ENCODE data around the gene UBR3.

UBR3 gene

DNA sequence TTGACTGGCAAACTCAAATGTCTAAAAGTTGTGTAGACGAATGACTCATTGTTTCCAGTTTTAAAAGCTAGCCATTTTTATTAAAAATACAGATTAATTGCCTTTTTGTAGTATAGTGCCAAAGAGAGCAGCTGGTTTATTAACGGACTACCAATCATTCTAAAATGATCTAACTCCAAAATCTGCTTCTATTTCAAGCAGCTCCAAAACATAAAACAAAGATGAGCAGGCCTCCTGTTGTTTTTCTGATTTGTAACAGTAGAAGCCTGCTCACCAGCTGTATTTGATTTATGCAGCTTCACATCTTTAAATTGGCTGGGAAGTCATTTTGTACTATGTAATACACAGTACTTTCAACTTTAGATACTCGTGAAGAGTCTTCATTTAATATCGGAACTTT is 171.8 kb downstream of the UBR3 start:
- WGBS (ENCODE audit: insufficient coverage, insufficient read length): no CpG with 5 or more reads among the region's 4 CpGs
- Histone ChIP-seq H3K9me3 (ENCODE audit: control insufficient read depth, insufficient read depth, low read length) (peaks cover 2% of the 10 kb centered on the region; the same call in 1 of the 2 replicates), H3K36me3 (ENCODE audit: control insufficient read depth, insufficient read depth, low read length) (no peaks in the 10 kb centered on the region; the same call in 1 of the 2 replicates), H3K27me3 (ENCODE audit: control insufficient read depth, insufficient read depth, low read length) (no peaks in the 10 kb centered on the region), H3K27ac (ENCODE audit: low read length) (no peak overlapping the region), H3K4me3 (ENCODE audit: low read length) (no peak overlapping the region), H3K4me1 (ENCODE audit: control insufficient read depth, insufficient read depth, low read length) (no peaks in the 10 kb centered on the region)
- no peak for DNase-seq (ENCODE audit: low read depth, low spot score)

DNA sequence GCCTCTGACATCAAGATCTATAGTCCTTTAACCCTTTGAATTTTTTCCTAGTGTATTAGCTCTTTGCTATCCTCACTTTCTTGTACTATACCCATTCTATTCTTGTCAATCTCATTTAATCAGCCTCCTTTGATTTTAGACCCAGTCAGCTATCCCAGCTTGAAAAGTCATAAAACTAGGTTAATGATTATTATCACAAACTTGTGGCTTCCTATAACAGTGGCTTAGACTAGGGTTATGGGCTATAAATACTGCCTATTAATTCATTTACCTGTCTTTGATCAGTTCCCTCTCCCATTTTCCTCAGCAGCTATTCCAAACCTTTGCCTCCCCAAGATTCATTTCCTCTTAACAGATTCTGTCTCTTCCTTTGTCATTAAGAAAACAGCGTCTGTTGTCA is 174.8 kb downstream of the UBR3 start:
- Histone ChIP-seq H3K4me1 (ENCODE audit: control insufficient read depth, insufficient read depth, low read length) (no peaks in the 10 kb centered on the region), H3K27ac (ENCODE audit: low read length) (no peak overlapping the region), H3K36me3 (ENCODE audit: control insufficient read depth, insufficient read depth, low read length) (no peaks in the 10 kb centered on the region; the same call in 1 of the 2 replicates), H3K4me3 (ENCODE audit: low read length) (no peak overlapping the region), H3K27me3 (ENCODE audit: control insufficient read depth, insufficient read depth, low read length) (no peaks in the 10 kb centered on the region), H3K9me3 (ENCODE audit: control insufficient read depth, insufficient read depth, low read length) (peaks cover under 1% of the 10 kb centered on the region; the same call in 1 of the 2 replicates)
- DNase-seq (ENCODE audit: low read depth, low spot score): no peak
- WGBS (ENCODE audit: insufficient coverage, insufficient read length): no CpG with 5 or more reads among the region's 1 CpG

DNA sequence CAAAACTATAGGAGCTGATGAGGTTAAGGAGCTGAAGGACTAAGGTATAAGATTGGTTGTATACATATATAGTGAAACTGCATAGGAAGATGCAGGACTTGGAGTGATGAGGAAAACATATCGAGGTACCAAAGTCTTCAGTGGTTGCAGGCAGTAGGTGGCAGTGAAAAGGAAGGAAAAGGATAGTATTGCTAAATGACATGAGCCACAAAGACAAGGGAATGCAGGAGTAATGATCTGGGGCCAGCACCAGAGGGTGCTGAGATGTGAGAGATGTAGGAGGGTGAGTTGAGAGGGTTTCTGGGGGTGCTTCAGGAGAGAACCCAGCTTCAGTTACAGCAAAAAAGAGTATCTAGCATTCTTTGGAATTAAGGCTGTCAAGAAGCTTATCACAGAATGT is 178.4 kb downstream of the UBR3 start:
- no peak overlapping the region for H3K27ac ChIP-seq (ENCODE audit: low read length)
- no CpG with 5 or more reads among the region's 1 CpG for WGBS (ENCODE audit: insufficient coverage, insufficient read length)
- no peaks in the 10 kb centered on the region for H3K36me3 ChIP-seq (ENCODE audit: control insufficient read depth, insufficient read depth, low read length)

DNA sequence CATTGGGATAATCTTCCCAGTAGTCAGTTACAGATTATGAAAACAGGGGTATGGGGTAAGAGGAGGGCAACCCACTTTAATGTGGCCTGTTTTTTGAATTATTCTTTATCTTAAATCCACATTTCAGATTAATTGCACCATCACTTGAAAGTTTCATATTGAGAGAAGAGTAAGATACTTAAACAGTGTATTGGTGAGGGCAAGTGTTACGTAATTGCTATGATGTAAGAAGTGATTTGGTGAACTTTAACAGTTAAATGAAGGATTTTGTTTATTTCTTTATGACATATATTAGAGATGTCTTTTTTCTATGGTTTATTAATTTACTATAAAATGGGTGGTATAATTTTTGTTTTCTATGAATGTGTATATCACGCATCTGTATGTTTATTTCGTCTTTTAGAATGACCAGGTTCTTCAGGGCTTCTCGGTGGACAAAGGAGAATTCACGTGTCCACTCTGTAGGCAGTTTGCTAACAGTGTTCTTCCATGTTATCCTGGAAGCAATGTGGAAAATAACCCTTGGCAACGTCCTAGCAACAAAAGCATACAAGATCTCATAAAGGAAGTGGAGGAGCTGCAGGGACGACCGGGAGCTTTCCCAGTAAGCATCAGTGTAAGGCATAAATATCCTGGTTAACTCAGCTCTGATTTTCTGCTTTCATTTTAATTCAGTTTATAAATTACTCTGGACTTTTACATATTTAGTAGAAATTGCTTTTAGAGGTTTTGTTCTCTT is 179.5 kb downstream of the UBR3 start:
- 100% methylated on average over 1 of the region's 8 CpGs for WGBS (ENCODE audit: insufficient coverage, insufficient read length)
- H3K9me3 ChIP-seq (ENCODE audit: control insufficient read depth, insufficient read depth, low read length): no peaks in the 10 kb centered on the region
- no peak overlapping the region for H3K4me3 ChIP-seq (ENCODE audit: low read length)
- H3K36me3 ChIP-seq (ENCODE audit: control insufficient read depth, insufficient read depth, low read length): no peaks in the 10 kb centered on the region
- no peak for DNase-seq (ENCODE audit: low read depth, low spot score)
- H3K4me1 ChIP-seq (ENCODE audit: control insufficient read depth, insufficient read depth, low read length): no peaks in the 10 kb centered on the region
- H3K27ac ChIP-seq (ENCODE audit: low read length): no peak overlapping the region
- no peaks in the 10 kb centered on the region for H3K27me3 ChIP-seq (ENCODE audit: control insufficient read depth, insufficient read depth, low read length)

More for the DNA sequence above, 178.4 kb downstream of the UBR3 start:
- peak; percentile 33 for DNase-seq (ENCODE audit: low read depth, low spot score)
- H3K27me3 ChIP-seq (ENCODE audit: control insufficient read depth, insufficient read depth, low read length): no peaks in the 10 kb centered on the region
- H3K4me1 ChIP-seq (ENCODE audit: control insufficient read depth, insufficient read depth, low read length): no peaks in the 10 kb centered on the region
- no peaks in the 10 kb centered on the region for H3K9me3 ChIP-seq (ENCODE audit: control insufficient read depth, insufficient read depth, low read length)
- no peak overlapping the region for H3K4me3 ChIP-seq (ENCODE audit: low read length)

DNA sequence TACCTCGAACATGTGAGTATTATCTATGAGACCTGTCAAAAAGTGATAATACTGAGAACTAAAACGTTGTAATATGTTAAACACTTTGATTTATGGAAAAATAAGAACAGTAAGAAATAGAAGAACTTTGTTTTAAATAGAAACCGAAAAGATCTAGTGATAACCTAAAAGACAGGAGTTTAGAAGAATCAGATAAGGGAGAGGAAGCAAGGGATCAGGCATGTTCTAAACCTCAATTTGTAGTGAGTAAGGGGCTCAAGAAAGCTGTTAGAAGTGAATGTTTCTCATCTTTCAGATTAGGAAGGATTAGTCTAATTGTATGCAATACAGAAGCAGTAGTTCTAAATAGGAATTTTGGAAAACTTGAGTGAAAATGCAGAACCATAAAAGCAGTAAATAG is 182.0 kb downstream of the UBR3 start:
- Histone ChIP-seq H3K9me3 (ENCODE audit: control insufficient read depth, insufficient read depth, low read length) (no peaks in the 10 kb centered on the region), H3K36me3 (ENCODE audit: control insufficient read depth, insufficient read depth, low read length) (no peaks in the 10 kb centered on the region), H3K27ac (ENCODE audit: low read length) (no peak overlapping the region), H3K4me1 (ENCODE audit: control insufficient read depth, insufficient read depth, low read length) (no peaks in the 10 kb centered on the region), H3K4me3 (ENCODE audit: low read length) (no peak overlapping the region), H3K27me3 (ENCODE audit: control insufficient read depth, insufficient read depth, low read length) (no peaks in the 10 kb centered on the region)
- no CpG with 5 or more reads among the region's 3 CpGs for WGBS (ENCODE audit: insufficient coverage, insufficient read length)
- DNase-seq (ENCODE audit: low read depth, low spot score): no peak

DNA sequence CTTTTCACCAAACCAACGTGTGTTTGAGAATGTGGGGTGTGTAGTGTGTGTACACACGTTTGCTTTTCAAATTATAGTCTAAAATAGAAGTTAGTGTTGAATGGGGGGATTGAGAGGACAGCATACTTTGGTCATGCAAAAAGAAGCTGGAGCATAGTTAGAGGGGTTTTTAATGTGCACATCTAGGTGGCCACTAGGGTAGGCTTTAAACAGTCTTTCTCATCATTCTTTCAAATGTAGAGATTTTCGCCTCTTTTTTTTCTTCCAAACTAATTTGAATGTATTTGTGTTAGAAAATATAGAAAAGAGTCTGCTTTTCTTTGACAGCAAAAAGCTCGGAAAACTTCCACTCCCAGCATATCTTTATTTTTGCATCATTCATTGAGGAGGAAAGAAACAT is 185.5 kb downstream of the UBR3 start:
- no peaks in the 10 kb centered on the region for H3K9me3 ChIP-seq (ENCODE audit: control insufficient read depth, insufficient read depth, low read length)
- DNase-seq (ENCODE audit: low read depth, low spot score): no peak
- WGBS (ENCODE audit: insufficient coverage, insufficient read length): 100% methylated on average over 1 of the region's 4 CpGs
- no peaks in the 10 kb centered on the region for H3K27me3 ChIP-seq (ENCODE audit: control insufficient read depth, insufficient read depth, low read length)
- no peaks in the 10 kb centered on the region for H3K36me3 ChIP-seq (ENCODE audit: control insufficient read depth, insufficient read depth, low read length)
- no peak overlapping the region for H3K4me3 ChIP-seq (ENCODE audit: low read length)
- H3K27ac ChIP-seq (ENCODE audit: low read length): no peak overlapping the region
- no peaks in the 10 kb centered on the region for H3K4me1 ChIP-seq (ENCODE audit: control insufficient read depth, insufficient read depth, low read length)

DNA sequence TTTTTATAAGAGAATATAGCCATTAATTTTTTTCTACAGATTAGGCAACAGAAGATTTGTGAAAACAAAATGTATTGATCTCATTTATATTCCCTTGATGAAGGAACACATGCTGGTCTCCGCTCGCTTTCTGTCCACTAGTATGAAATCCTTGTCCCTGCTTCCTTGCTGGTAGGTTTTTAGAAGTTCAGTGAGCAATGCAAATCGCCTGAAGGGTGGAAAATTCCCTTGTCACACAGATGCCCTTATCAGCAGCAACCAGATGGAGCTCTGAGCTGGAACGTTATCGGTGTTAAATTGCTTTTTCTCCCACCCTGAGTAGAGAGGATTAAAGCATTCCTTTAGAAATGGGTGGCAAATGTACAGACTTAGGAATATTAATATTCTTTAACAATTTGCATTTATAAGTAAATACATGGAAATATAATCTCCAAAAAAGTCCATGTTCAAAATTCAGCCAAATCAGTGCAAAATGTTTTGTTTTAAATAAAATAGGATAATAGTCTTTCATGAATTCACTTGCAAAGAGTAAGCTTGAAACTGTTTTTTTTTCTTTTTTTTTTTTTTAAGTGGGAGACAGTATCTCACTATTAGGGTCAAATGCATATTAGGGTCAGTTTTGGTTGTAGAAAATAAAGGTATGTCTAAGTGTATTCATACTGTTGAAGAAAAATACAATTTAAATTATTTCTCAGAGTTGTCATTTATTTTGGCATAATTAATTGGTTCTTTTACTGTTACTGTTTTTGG is 186.7 kb downstream of the UBR3 start:
- no CpG with 5 or more reads among the region's 5 CpGs for WGBS (ENCODE audit: insufficient coverage, insufficient read length)
- no peaks in the 10 kb centered on the region for H3K36me3 ChIP-seq (ENCODE audit: control insufficient read depth, insufficient read depth, low read length)
- DNase-seq (ENCODE audit: low read depth, low spot score): no peak

DNA sequence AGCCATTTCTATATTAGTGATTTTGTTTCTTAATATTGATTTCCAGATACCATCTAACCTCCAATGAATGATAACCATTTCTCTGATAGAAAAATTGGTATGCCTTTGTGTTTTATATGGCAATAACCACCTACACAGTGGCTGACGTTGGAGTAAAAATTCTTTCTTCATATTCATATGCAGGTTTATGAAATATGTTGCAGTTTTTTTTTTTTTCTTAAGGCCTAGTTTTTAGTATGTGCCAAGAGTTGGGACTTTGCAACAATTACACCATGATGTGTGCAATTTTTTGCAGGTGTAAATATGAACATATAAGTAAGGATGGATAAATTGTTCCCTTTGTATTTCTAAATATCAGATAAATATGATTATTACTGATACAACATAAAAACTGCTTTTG is 187.5 kb downstream of the UBR3 start:
- Histone ChIP-seq H3K27ac (ENCODE audit: low read length) (no peak overlapping the region), H3K4me1 (ENCODE audit: control insufficient read depth, insufficient read depth, low read length) (no peaks in the 10 kb centered on the region), H3K36me3 (ENCODE audit: control insufficient read depth, insufficient read depth, low read length) (no peaks in the 10 kb centered on the region), H3K4me3 (ENCODE audit: low read length) (no peak overlapping the region), H3K9me3 (ENCODE audit: control insufficient read depth, insufficient read depth, low read length) (no peaks in the 10 kb centered on the region; the same call in 1 of the 2 replicates), H3K27me3 (ENCODE audit: control insufficient read depth, insufficient read depth, low read length) (no peaks in the 10 kb centered on the region)
- no CpG with 5 or more reads among the region's 1 CpG for WGBS (ENCODE audit: insufficient coverage, insufficient read length)
- no peak for DNase-seq (ENCODE audit: low read depth, low spot score)

More for the DNA sequence above, 186.7 kb downstream of the UBR3 start:
- no peak overlapping the region for H3K4me3 ChIP-seq (ENCODE audit: low read length)
- no peak overlapping the region for H3K27ac ChIP-seq (ENCODE audit: low read length)
- no peaks in the 10 kb centered on the region for H3K4me1 ChIP-seq (ENCODE audit: control insufficient read depth, insufficient read depth, low read length)
- no peaks in the 10 kb centered on the region; the same call in 1 of the 2 replicates for H3K9me3 ChIP-seq (ENCODE audit: control insufficient read depth, insufficient read depth, low read length)
- H3K27me3 ChIP-seq (ENCODE audit: control insufficient read depth, insufficient read depth, low read length): no peaks in the 10 kb centered on the region

DNA sequence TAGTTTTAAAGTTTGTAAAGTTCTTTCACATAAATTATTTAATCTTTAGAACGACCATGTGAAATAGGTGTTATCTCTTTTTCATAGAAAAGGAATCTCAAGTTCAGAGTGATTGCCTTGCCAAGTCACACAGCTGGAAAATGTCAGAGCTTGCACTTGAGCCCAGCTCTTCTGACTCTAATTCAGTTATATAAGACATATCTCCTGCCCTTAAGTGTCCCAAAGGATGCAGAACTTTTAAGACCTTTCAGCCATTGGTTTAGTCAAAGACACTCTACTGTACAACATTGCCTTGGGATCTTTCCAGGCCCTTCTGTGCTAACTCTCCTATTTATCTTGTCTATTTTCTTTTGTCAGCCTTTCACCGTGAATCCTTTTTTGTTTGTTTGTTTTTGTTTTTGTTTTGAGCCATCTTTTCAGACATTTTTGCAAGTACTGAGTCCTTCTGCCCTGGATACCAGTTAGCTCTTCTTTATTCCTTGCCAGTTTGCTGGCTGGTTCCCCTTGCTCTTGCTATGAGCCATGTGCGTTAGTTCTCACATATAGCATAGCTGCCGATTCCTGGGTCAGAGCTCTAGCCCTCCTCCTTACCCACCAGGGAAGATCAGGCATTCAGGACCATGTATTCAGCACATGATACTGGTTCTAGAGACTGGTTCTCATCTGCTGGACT is 190.7 kb downstream of the UBR3 start:
- DNase-seq (ENCODE audit: low read depth, low spot score): no peak
- H3K27ac ChIP-seq (ENCODE audit: low read length): no peak overlapping the region
- H3K4me1 ChIP-seq (ENCODE audit: control insufficient read depth, insufficient read depth, low read length): no peaks in the 10 kb centered on the region
- no CpG with 5 or more reads among the region's 4 CpGs for WGBS (ENCODE audit: insufficient coverage, insufficient read length)
- H3K36me3 ChIP-seq (ENCODE audit: control insufficient read depth, insufficient read depth, low read length): no peaks in the 10 kb centered on the region
- H3K9me3 ChIP-seq (ENCODE audit: control insufficient read depth, insufficient read depth, low read length): no peaks in the 10 kb centered on the region; the same call in 1 of the 2 replicates
- H3K27me3 ChIP-seq (ENCODE audit: control insufficient read depth, insufficient read depth, low read length): no peaks in the 10 kb centered on the region
- no peak overlapping the region for H3K4me3 ChIP-seq (ENCODE audit: low read length)

DNA sequence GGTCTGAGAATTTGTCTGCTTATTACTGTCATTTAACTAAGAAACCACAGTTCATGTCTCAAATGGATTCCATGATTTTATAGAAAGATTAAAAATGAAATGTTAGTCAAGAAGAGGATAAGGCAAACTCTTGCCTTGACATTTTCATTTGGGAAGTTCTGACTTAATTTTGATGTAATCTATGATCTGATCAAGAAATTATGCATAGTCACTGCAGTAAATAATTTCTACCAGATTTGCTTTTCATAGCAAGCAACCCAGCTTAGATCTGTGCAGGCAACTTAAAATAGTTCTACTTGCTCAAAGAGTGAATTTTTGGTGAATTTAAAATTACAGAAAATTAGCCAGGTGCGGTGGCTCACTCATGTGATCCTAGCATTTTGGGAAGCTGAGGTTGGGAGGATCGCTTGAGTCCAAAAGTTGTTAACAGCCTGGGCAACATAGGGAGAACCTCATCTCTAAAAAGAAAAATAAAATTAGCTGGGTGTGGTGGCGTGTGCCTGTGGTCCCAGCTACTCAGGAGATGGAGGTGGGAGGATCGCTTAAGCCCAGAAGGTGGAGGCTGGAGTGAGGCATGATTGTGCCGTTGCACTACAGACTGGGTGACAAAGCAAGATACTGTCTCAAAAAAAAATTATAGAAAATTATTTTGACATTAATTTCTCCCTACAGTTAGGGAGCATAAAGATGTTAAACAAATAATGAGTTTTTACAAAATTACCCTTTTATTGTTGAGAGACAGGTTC is 192.0 kb downstream of the UBR3 start:
- no CpG with 5 or more reads among the region's 5 CpGs for WGBS (ENCODE audit: insufficient coverage, insufficient read length)
- H3K36me3 ChIP-seq (ENCODE audit: control insufficient read depth, insufficient read depth, low read length): no peaks in the 10 kb centered on the region
- H3K27ac ChIP-seq (ENCODE audit: low read length): no peak overlapping the region
- no peaks in the 10 kb centered on the region for H3K27me3 ChIP-seq (ENCODE audit: control insufficient read depth, insufficient read depth, low read length)
- H3K9me3 ChIP-seq (ENCODE audit: control insufficient read depth, insufficient read depth, low read length): no peaks in the 10 kb centered on the region; the same call in 1 of the 2 replicates
- DNase-seq (ENCODE audit: low read depth, low spot score): no peak
- H3K4me3 ChIP-seq (ENCODE audit: low read length): no peak overlapping the region
- no peaks in the 10 kb centered on the region for H3K4me1 ChIP-seq (ENCODE audit: control insufficient read depth, insufficient read depth, low read length)

All from iPS DF 6.9 (cell line).